K562 (cell line): ENCODE data around the gene CHMP5. TPM values are rescaled to one million over a fixed set of nuclear protein-coding genes. Genes with fewer than 3 reads are reported as not detected.

ENCODE experiments used
- ATAC-seq: fragments of 200-7000 bp; cut with Tn5 transposase; 3 replicates; pipeline ENCODE4 v1.9.1; 2020; ENCODE audit warnings: moderate library complexity
- BruUV-seq: library from RNA; stranded (reverse); fragments of 400-500 nt; replicated peaks from 2 replicates; lab custom pipeline; 2021; lab: Mats Ljungman, UMichigan
- CTCF ChIA-PET: fragments of 300-600 bp; formaldehyde crosslinking; extraction: SDS; loops from one replicate; lab custom pipeline; 2021; ENCODE audit warnings: low intra/inter-chr PET ratio; lab: Yijun Ruan, JAX
- POLR2A ChIA-PET: fragments of 300-600, 350-650 bp; sonication (Branson Sonifier 250); formaldehyde crosslinking; extraction: SDS; loops from one replicate; lab custom pipeline; 2021; ENCODE audit warnings: antibody characterized with exemption, inconsistent platforms; lab: Yijun Ruan, JAX
- DNase-seq, 4 experiments: peaks; one replicate each; pipeline versions ENCODE4 v3.0.0 to v3.0.0-alpha.2; 2011 to 2018; ENCODE audit warnings: low spot score in 3 of 4, mixed read lengths in 3 of 4; ENCODE audit errors: extremely low read depth in 1 of 4
- FAIRE-seq: peaks from 2 replicates; lab custom pipeline; 2011; peaks lifted over from hg19 to GRCh38; lab: Jason Lieb, UNC
- H2AFZ ChIP-seq: 2 replicates; pipeline ENCODE4 v1.6.0; 2011; ENCODE audit warnings: low read depth, low read length, control low read depth, inconsistent platforms
- H3K27ac ChIP-seq: fragments of 200-600 bp; 3 replicates; pipeline ENCODE4 v1.8.0; 2011; ENCODE audit warnings: low read depth, mild to moderate bottlenecking, control low read depth, inconsistent platforms, low read length, moderate library complexity, mixed read lengths; ENCODE audit errors: extremely low read depth
- H3K27me3 ChIP-seq, 2 experiments: fragments of 300-600 bp in 1 of 2; 2 replicates in 1 of 2; 3 replicates in 1 of 2; pipeline versions ENCODE4 v1.6.0 to v1.8.0; 2011; ENCODE audit warnings: inconsistent platforms in 2 of 2, low read length in 2 of 2, mild to moderate bottlenecking in 1 of 2, mixed read lengths in 1 of 2, moderate library complexity in 1 of 2; ENCODE audit not compliant: control insufficient read depth in 2 of 2, insufficient read depth in 2 of 2
- H3K36me3 ChIP-seq: fragments of 300-600 bp; 3 replicates; pipeline ENCODE4 v1.8.0; 2011; ENCODE audit warnings: mild to moderate bottlenecking, low read length, inconsistent platforms; ENCODE audit not compliant: control insufficient read depth, insufficient read depth
- H3K4me1 ChIP-seq, 2 experiments: fragments of 200-600 bp in 1 of 2; replicated peaks in 1 of 2; 2 replicates in 1 of 2; 3 replicates in 1 of 2; pipeline versions ENCODE4 v1.5.1 to v1.8.0; 2011; ENCODE audit warnings: inconsistent platforms in 2 of 2, low read length in 2 of 2, mild to moderate bottlenecking in 1 of 2, mixed read lengths in 1 of 2, moderate library complexity in 1 of 2; ENCODE audit not compliant: control insufficient read depth in 2 of 2, insufficient read depth in 2 of 2
- H3K4me2 ChIP-seq: 2 replicates; pipeline ENCODE4 v1.6.1; 2011; ENCODE audit warnings: low read length, control low read depth, inconsistent platforms, mixed read lengths; ENCODE audit not compliant: insufficient read depth
- H3K4me3 ChIP-seq: fragments of 200-600 bp; sonication (generic), shearing (Covaris generic); 2 replicates; pipeline ENCODE4 v1.5.1; 2016; ENCODE audit warnings: control low read depth, inconsistent platforms
- H3K79me2 ChIP-seq: fragments of 200-600 bp; 3 replicates; pipeline ENCODE4 v1.8.0; 2011; ENCODE audit warnings: low read length, inconsistent platforms; ENCODE audit not compliant: control insufficient read depth, insufficient read depth
- H3K9ac ChIP-seq, 2 experiments: 2 replicates each; pipeline versions ENCODE4 v1.6.0 to v1.6.1; 2011; ENCODE audit warnings: low read depth in 2 of 2, low read length in 2 of 2, control low read depth in 1 of 2, inconsistent platforms in 1 of 2, mild to moderate bottlenecking in 1 of 2, mixed read lengths in 1 of 2; ENCODE audit not compliant: insufficient read depth in 1 of 2
- H3K9me1 ChIP-seq: one replicate; pipeline ENCODE4 v1.6.0; 2011; ENCODE audit warnings: inconsistent platforms, mild to moderate bottlenecking, low read length, moderate library complexity; ENCODE audit not compliant: control insufficient read depth, insufficient read depth
- H3K9me3 ChIP-seq: replicated peaks from 2 replicates; pipeline ENCODE4 v1.5.1; 2011; ENCODE audit warnings: low read depth, low read length, inconsistent platforms; ENCODE audit not compliant: control insufficient read depth, insufficient read depth
- H4K20me1 ChIP-seq: replicated peaks from 2 replicates; pipeline ENCODE4 v1.6.1; 2011; ENCODE audit warnings: low read length, inconsistent platforms, mixed read lengths; ENCODE audit not compliant: control insufficient read depth, insufficient read depth
- DPF2 ChIP-seq: fragments of 450-650 bp; IDR thresholded peaks from 2 replicates; pipeline ENCODE4 v1.6.1; 2016
- FUS ChIP-seq: fragments of 200-400 bp; formaldehyde crosslinking; optimal IDR thresholded peaks from 2 replicates; pipeline ENCODE3; 2017; ENCODE audit warnings: low read depth, low read length
- MAZ ChIP-seq, 2 experiments: fragments of 450-650 bp in 1 of 2; sonication (generic) in 1 of 2; formaldehyde crosslinking; IDR thresholded peaks in 1 of 2; conservative IDR thresholded peaks in 1 of 2; 2 replicates each; pipeline versions ENCODE4 v1.4.0 to v1.5.0; 2020; ENCODE audit warnings: mild to moderate bottlenecking in 1 of 2, missing genetic modification reagents in 1 of 2
- MYNN ChIP-seq, 2 experiments: sonication (generic); formaldehyde crosslinking in 1 of 2; IDR thresholded peaks; 2 replicates each; pipeline versions ENCODE4 v1.5.0 to v1.6.1; 2016 to 2020; ENCODE audit warnings: antibody characterized with exemption in 1 of 2, missing genetic modification reagents in 1 of 2
- NONO ChIP-seq, 2 experiments: fragments of 200-400 bp in 1 of 2; fragments of 450-650 bp in 1 of 2; formaldehyde crosslinking in 1 of 2; IDR thresholded peaks; 2 replicates each; pipeline ENCODE4 v1.6.1; 2017; ENCODE audit warnings: low read depth in 2 of 2, mild to moderate bottlenecking in 2 of 2, moderate library complexity in 2 of 2, low read length in 1 of 2
- NR1H2 ChIP-seq: sonication (generic); formaldehyde crosslinking; IDR thresholded peaks from 2 replicates; pipeline ENCODE4 v1.4.0; 2020; ENCODE audit warnings: mild to moderate bottlenecking, missing genetic modification reagents
- RAD51 ChIP-seq: fragments of 450-650 bp; IDR thresholded peaks from 2 replicates; pipeline ENCODE4 v1.7.1; 2016; ENCODE audit warnings: low read depth, mild to moderate bottlenecking, borderline replicate concordance
- ZKSCAN8 ChIP-seq: fragments of 200-800 bp; sonication (Bioruptor generic); IDR thresholded peaks from 2 replicates; pipeline ENCODE4 v1.6.1; 2016; ENCODE audit warnings: missing genetic modification characterization, missing compliant biosample characterization
- WGBS: fragments of 100-300 bp; shearing (Covaris generic); methylation state at CpG from one replicate; pipeline ENCODE4 v1.1.6; 2016; ENCODE audit warnings: low coverage, mixed read lengths; ENCODE audit not compliant: insufficient coverage; ENCODE audit errors: missing lambda C conversion rate; 5-methylcytosine and 5-hydroxymethylcytosine counted together
- in situ Hi-C: fragments of 300-500 bp; cut with MboI; formaldehyde crosslinking; loops from 4 replicates; pipeline ENCODE4 v1.15.0; 2018; ENCODE audit warnings: inconsistent platforms, mixed read lengths
- intact Hi-C: fragments of 100-400 bp; cut with micrococcal nuclease; formaldehyde crosslinking; loops from 2 replicates; pipeline ENCODE4 v1.14.2; 2022
- polyA plus RNA-seq, 8 experiments: library from polyadenylated mRNA; depleted of rRNA in 4 of 8; stranded (reverse) in 5 of 8; unstranded in 3 of 8; fragments of >200 nt; fragmentation: Nextera tagmentation in 2 of 8; fragmentation: Illumina TruSeq in 1 of 8; extraction: Ambion mirVana in 2 of 8; extraction: Trizol in 1 of 8; gene quantifications; 2 replicates each; pipeline versions ENCODE4 v1.2.1 to v1.2.3, GENCODE V29; 2011 to 2014; ENCODE audit warnings: inconsistent platforms in 1 of 8, missing spikeins in 1 of 8
- total RNA-seq, 7 experiments: library from RNA; depleted of rRNA in 6 of 7; stranded (reverse); fragments of >200 nt in 6 of 7; fragmentation: Illumina TruSeq in 2 of 7; extraction: Trizol in 2 of 7; gene quantifications; 2 replicates each; pipeline versions ENCODE4 v1.2.1 to v1.2.3, GENCODE V29; 2011 to 2021; ENCODE audit warnings: low replicate concordance in 1 of 7
- TF ChIP-seq, protein P1 (sequence below): fragments of 250-450 bp; sonication (Bioruptor Pico); IDR thresholded peaks from 2 replicates; pipeline ENCODE4 v1.5.0; 2021
- TF ChIP-seq, protein P2 (sequence below), 2 experiments: IDR thresholded peaks in 1 of 2; conservative IDR thresholded peaks in 1 of 2; 2 replicates each; pipeline ENCODE4 v1.6.1; 2016; ENCODE audit warnings: low read depth in 2 of 2, mild to moderate bottlenecking in 1 of 2, missing compliant biosample characterization in 1 of 2, missing genetic modification characterization in 1 of 2, moderate library complexity in 1 of 2
- TF ChIP-seq, protein P3 (sequence below): IDR thresholded peaks from 3 replicates; pipeline ENCODE4 v1.6.1; 2011; ENCODE audit warnings: borderline replicate concordance, mild to moderate bottlenecking, moderate library complexity; ENCODE audit not compliant: insufficient read length; ENCODE audit errors: extremely low read depth
- TF ChIP-seq, protein P4 (sequence below), 3 experiments: IDR thresholded peaks in 2 of 3; conservative IDR thresholded peaks in 1 of 3; 2 replicates each; pipeline ENCODE4 v1.5.1; 2011 to 2012; ENCODE audit warnings: low read length in 3 of 3, mild to moderate bottlenecking in 3 of 3, control low read depth in 2 of 3, improper control_type of control experiment in 1 of 3, inconsistent platforms in 1 of 3, low read depth in 1 of 3, mixed read lengths in 1 of 3, moderate library complexity in 1 of 3; ENCODE audit not compliant: insufficient read depth in 2 of 3

Gene CHMP5
- total and polyA plus RNA-seq, 9 of the 15 experiments (the other 6 are each of a cell fraction or from before 2014, with no cell fraction given): 36.0 to 105 (median 54.9) TPM

DNA sequence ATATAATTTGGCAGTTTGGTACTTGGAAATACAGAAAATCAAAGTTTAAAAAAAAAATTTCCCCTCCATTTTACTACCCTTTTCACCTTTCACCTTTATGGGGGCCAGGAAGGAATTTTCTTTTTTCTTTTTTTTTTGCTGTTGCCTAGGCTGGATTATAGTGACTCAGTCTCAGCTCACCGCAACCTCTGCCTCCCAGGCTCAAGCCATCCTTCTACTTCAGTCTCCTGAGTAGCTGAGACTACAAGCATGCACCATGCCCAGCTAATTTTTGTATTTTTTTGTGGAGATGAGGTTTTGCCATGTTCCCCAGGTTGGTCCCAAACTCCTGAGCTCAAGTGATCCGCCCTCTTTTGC is 9.1 kb downstream of the CHMP5 start:
- BruUV-seq: no TSS peak
- ATAC-seq (no peak), DNase-seq (no peak), FAIRE-seq (no peak)
- no peak overlapping the region for H3K9ac ChIP-seq
- no peaks in the 10 kb centered on the region for H3K9me3 ChIP-seq
- no peak overlapping the region for H3K4me2 ChIP-seq
- no peak overlapping the region for H2AFZ ChIP-seq
- no peak overlapping the region for H3K4me3 ChIP-seq
- H3K79me2 ChIP-seq: no peaks in the 10 kb centered on the region
- intact Hi-C loops: no loop called here
- POLR2A ChIA-PET: interaction anchor here (0.8 to 1.5 kb wide), 4 partner anchors 9 to 21 kb away, joined by 3 to 7 read pairs (median 4); partner anchors contain the start of gene NFX1
- no peaks in the 10 kb centered on the region for H3K9me1 ChIP-seq
- H3K27ac ChIP-seq: no peak overlapping the region
- peaks cover 73% of the 10 kb centered on the region; the same call in 2 of the 3 replicates for H3K36me3 ChIP-seq
- peaks cover 0 to 4% of the 10 kb centered on the region in 2 experiments; a peak in 2 of 5 replicates for H3K4me1 ChIP-seq
- in situ Hi-C loops: no loop called here
- WGBS: 86% methylated on average over 1 of the region's 2 CpGs
- H3K27me3 ChIP-seq: no peaks in the 10 kb centered on the region
- H4K20me1 ChIP-seq: no peaks in the 10 kb centered on the region
- CTCF ChIA-PET: no interaction called here
- no peak for TF ChIP-seq RAD51
- TF ChIP-seq, protein P1, sequence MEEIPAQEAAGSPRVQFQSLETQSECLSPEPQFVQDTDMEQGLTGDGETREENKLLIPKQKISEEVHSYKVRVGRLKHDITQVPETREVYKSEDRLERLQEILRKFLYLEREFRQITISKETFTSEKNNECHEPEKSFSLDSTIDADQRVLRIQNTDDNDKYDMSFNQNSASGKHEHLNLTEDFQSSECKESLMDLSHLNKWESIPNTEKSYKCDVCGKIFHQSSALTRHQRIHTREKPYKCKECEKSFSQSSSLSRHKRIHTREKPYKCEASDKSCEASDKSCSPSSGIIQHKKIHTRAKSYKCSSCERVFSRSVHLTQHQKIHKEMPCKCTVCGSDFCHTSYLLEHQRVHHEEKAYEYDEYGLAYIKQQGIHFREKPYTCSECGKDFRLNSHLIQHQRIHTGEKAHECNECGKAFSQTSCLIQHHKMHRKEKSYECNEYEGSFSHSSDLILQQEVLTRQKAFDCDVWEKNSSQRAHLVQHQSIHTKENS (CRISPR knock-in tag): no peak
- TF ChIP-seq FUS: no peak
- TF ChIP-seq NONO (IDR thresholded peaks at IDR 0.05; ENCODE audit: low read depth in 2 of 2, low read length in 1 of 2): no peak
- TF ChIP-seq NR1H2 (CRISPR knock-in tag): no peak
- TF ChIP-seq DPF2: no peak
- TF ChIP-seq ZKSCAN8 (CRISPR knock-in tag): no peak
- TF ChIP-seq MYNN (IDR thresholded peaks at IDR 0.05): no peak
- TF ChIP-seq MYNN (CRISPR knock-in tag; IDR thresholded peaks at IDR 0.05): no peak
- TF ChIP-seq, protein P2, sequence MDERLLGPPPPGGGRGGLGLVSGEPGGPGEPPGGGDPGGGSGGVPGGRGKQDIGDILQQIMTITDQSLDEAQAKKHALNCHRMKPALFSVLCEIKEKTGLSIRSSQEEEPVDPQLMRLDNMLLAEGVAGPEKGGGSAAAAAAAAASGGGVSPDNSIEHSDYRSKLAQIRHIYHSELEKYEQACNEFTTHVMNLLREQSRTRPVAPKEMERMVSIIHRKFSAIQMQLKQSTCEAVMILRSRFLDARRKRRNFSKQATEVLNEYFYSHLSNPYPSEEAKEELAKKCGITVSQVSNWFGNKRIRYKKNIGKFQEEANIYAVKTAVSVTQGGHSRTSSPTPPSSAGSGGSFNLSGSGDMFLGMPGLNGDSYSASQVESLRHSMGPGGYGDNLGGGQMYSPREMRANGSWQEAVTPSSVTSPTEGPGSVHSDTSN (CRISPR knock-in tag; IDR thresholded peaks at IDR 0.05; ENCODE audit: low read depth): no peak
- TF ChIP-seq, protein P2 (tag; conservative IDR thresholded peaks at IDR 0.05; ENCODE audit: low read depth): no peak
- no peak for TF ChIP-seq MAZ (CRISPR knock-in tag; conservative IDR thresholded peaks at IDR 0.05 in 1 of 2, IDR thresholded peaks at IDR 0.05 in 1 of 2)
- TF ChIP-seq, protein P3, sequence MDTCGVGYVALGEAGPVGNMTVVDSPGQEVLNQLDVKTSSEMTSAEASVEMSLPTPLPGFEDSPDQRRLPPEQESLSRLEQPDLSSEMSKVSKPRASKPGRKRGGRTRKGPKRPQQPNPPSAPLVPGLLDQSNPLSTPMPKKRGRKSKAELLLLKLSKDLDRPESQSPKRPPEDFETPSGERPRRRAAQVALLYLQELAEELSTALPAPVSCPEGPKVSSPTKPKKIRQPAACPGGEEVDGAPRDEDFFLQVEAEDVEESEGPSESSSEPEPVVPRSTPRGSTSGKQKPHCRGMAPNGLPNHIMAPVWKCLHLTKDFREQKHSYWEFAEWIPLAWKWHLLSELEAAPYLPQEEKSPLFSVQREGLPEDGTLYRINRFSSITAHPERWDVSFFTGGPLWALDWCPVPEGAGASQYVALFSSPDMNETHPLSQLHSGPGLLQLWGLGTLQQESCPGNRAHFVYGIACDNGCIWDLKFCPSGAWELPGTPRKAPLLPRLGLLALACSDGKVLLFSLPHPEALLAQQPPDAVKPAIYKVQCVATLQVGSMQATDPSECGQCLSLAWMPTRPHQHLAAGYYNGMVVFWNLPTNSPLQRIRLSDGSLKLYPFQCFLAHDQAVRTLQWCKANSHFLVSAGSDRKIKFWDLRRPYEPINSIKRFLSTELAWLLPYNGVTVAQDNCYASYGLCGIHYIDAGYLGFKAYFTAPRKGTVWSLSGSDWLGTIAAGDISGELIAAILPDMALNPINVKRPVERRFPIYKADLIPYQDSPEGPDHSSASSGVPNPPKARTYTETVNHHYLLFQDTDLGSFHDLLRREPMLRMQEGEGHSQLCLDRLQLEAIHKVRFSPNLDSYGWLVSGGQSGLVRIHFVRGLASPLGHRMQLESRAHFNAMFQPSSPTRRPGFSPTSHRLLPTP: no peak
- TF ChIP-seq, protein P4, sequence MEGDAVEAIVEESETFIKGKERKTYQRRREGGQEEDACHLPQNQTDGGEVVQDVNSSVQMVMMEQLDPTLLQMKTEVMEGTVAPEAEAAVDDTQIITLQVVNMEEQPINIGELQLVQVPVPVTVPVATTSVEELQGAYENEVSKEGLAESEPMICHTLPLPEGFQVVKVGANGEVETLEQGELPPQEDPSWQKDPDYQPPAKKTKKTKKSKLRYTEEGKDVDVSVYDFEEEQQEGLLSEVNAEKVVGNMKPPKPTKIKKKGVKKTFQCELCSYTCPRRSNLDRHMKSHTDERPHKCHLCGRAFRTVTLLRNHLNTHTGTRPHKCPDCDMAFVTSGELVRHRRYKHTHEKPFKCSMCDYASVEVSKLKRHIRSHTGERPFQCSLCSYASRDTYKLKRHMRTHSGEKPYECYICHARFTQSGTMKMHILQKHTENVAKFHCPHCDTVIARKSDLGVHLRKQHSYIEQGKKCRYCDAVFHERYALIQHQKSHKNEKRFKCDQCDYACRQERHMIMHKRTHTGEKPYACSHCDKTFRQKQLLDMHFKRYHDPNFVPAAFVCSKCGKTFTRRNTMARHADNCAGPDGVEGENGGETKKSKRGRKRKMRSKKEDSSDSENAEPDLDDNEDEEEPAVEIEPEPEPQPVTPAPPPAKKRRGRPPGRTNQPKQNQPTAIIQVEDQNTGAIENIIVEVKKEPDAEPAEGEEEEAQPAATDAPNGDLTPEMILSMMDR (IDR thresholded peaks at IDR 0.05 in 2 of 3, conservative IDR thresholded peaks at IDR 0.05 in 1 of 3; ENCODE audit: insufficient read depth in 2 of 3, low read depth in 1 of 3, low read length in 3 of 3): no peak
